Umbilical cord (tissue), 2 donors: ENCODE measurements around the gene CIBAR2. TPM values are rescaled to one million over a fixed set of nuclear protein-coding genes. Genes with fewer than 3 reads are reported as not detected.
A peak's percentile ranks its signal among the peaks of the same experiment; 100 is the strongest.
"Not testable (repeated sequence)": the region's sequence is repeated elsewhere in the genome, so short reads cannot be mapped to it uniquely, and the experiment has no call there.

Source experiments
- DNase-seq: peaks from one replicate; pipeline ENCODE4 v3.0.0-alpha.2; 2015; ENCODE audit warnings: low spot score
- total RNA-seq: library from RNA; depleted of rRNA; stranded (reverse); fragments of >200 nt; gene quantifications from one replicate; pipeline ENCODE4 v1.2.3, GENCODE V29; 2014; ENCODE audit warnings: low replicate concordance; ENCODE audit not compliant: insufficient read depth

Gene CIBAR2
- total RNA-seq, 1 donor from 2014 or later = not detected

DNA sequence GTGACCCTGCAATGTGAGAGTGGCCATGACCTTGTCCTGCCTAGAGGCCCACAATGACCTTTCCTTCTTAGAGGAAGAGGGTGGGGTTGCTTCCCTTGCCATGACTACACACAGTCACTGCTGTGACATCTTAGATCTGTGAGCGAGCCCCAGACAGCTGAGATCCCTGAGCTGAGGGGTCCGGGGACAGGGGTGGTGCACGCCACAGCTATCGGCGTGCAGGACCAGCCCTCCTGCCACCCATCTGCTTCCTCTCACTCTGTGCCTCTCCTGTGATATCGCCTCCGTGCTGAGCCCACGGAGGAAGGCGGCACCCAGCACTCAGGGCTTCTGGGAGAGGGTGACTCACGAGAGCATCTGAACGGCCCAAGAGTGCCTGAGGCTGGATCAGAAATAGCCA is 49.4 kb downstream of the CIBAR2 start:
- DNase-seq = no peak

DNA sequence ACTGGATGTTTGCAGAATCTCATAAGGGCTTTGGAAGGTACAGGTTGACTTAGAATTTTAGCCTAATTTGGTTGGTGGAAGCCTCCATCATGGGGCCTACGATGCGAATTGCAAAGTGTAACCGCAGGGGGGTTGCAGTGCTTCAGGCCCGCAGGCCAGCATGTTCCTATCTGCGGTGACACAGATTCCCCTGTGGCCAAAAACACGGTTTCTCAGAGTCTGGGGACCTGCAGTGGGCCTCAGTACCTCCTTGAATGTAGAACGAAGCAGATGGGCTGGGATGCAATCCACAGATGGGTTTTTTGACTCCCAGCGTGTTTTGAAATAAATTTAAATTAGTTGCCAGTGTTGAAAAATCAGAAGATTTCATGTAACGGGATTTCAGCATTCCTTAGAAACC is 49.9 kb downstream of the CIBAR2 start:
- DNase-seq = no peak

DNA sequence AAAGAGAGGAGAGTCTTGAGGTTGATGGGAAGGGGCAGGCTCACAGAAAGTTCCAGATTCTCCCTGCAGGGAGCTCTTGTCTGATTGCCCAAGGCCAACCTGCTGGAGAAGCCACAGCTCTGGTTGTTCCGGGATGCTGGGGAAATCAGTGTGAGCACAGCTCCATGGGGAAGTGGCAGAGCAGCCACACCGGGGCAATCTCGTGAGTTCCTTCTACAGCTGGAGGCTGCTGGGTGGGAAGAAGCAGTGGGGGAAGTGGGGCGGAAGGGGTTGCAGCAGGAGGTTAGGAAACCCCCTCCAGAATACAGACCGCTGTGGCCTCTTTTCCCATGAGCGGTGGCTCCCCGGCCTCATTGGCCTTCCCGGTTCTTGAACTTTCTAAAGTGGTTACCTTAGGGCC is 50.7 kb downstream of the CIBAR2 start:
- DNase-seq = no peak

DNA sequence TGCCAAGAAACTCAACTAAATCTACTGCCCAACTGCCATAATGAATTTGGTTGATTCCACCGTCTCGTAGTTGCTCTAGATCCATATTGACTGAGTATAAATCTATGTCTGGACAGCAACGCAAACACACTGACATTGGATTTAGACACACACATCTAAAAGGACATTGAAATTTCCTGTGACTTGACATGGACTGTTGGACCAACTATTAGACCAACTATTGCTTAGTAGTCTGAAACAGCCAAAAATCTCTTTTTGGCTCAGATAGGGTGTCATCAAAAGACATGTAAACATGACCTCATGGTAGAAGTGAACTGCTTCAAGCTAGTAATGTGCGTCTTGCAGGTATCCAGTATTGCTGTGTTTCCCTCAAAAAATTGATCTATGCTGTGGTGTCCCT is 53.4 kb downstream of the CIBAR2 start:
- no peak for DNase-seq

DNA sequence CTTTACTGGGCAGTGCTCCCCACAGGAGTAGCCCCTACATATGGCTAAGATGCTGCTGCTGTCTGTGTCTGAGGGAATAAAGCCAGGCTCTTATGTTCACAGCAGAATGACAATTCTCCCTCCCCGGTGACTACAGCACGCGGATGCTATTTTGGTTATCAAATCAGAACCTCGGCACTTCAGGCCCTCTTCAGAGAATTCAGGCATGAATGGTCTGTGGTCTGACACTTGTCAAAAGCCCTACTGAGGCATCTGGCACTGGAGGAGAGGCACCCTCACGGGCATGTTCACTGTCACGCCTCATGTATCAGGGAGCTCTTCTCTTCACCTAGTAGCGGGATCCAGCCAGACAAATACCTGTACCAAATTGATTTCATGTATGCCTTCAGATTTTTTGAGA is 54.3 kb downstream of the CIBAR2 start:
- DNase-seq = no peak

DNA sequence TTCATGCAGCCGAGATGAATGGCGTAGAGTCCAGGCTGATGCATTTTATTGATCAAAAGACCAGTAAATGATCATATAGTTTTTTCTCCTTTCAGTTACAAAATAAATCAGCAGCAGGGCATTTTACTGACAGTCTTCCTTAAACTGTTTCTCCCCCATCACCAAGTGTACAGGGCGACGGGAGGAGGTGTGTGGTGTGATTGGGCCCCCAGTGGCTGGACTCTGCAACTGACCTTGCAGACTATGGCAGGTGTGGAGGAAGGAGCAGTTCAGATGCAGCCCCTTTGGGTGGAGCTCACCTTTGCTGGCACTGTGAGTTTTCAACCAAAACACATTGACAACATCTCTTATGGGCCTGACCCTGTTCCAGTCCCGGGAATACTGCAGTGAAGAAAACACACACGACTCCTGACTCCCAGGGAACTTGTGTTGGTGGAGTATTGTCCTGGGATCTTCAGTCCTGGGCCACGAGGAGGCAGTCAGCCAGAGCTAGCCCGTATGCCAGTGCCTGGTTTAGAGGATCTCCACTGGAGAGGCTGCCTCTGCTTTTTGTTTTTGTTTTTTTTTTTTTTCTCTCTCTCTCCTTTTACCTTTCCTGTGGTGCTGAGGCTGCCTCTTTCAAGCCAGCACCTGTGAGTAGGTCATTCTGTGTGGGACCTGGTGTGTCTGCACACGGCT is 54.9 kb downstream of the CIBAR2 start:
- DNase-seq = no peak

DNA sequence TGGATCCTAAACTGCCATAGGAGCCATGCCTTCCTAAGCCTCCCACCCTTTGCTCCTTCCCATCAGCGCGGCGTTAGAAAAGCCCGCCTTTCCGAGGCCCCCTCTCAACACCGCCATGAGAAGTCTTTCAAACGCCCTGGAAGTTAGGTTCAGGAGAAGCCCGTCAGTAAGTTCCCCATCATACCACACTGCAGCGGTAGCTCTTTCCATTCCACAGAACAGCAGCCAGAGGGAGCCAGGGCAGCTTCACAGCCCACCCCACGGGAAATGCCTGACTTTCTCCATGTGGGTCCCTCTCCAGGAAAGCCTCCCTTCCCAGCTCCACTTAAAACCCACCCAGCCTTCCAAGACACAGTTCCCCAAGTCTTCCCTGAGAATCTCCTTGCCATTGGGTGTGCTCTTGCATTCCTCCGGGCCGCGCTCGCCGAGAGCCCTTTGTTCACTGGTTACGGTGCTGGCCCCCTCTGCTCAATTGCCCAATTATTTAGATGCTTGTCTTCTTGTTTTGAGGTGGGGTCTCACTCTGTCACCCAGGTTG is 56.0 kb downstream of the CIBAR2 start:
- DNase-seq = peak; percentile 56

DNA sequence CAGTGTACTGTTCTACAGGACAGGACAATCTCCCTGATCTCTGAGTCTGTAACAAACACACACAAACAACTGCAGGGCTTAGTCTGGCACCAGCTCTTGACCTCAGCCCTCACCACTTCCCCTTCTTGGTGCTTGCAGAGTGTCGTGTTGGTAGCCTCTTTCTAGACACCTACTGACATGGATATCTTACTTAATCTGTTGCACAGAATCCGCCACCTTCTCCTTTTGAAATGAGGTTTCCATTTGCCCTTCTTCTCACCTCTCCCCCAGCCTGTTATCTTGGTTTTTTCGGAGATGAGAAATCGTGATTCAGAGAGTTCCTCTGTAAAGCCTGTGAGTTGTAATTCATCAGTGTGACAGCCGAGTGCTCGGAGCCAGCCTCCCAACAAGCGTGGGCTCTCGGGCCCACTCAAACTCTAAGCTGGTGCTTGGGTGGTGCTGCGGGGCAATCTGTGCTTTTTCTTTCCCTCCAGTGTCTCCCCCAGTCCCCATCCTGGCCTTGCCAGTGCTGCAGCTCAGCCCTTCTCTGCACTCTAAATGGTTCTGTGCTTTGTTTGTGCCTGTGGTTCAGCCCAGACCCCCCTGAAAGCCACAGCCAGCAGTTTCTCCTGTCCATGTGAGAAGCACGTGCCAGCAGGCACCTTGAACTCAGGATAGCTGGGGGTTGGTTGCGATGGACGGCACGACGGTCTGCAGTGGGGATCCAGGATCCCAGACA is 56.6 kb downstream of the CIBAR2 start:
- peak; percentile 74 for DNase-seq

DNA sequence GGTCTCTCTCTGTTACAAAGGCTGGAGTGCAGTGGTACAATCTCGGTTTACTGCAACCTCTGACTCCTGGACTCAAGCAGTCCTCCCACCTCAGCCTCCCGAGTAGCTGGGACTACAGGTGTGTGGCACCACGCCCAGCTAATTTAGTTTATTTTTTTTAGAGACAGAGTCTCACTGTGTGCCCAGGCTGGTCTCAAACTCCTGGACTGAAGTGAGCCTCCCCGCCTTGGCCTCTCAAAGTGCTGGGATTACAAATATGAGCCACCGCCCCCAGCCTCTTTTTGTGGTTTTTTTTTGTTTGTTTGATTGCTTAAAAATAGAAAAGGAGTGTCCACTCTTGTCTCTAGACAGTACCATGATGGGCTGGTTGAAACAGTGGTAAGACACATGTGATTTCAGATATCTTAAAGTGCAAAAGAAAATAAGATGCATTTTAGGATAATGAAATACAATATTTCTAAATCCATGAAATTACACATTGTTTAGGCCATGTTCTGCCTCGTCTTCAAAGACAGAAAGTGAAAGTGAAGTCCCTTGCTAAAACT is 57.3 kb downstream of the CIBAR2 start:
- DNase-seq = no peak

DNA sequence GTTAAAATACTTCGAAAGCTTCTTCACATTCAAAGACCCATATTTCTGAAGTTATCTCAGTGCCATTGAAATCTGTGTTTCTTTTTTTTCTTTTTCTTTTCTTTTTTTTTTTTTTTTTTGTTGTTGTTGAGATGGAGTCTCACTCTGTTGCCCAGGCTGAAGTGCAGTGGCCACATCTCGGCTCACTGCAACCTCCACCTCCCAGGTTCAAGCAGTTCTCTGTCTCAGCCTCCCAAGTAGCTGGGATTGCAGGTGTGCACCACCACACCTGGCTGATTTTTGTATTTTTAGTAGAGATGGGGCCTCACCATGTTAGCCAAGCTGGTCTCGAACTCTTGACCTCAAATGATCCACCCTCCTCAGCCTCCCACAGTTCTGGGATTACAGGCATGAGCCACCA is 58.0 kb downstream of the CIBAR2 start:
- DNase-seq = not testable (repeated sequence)

DNA sequence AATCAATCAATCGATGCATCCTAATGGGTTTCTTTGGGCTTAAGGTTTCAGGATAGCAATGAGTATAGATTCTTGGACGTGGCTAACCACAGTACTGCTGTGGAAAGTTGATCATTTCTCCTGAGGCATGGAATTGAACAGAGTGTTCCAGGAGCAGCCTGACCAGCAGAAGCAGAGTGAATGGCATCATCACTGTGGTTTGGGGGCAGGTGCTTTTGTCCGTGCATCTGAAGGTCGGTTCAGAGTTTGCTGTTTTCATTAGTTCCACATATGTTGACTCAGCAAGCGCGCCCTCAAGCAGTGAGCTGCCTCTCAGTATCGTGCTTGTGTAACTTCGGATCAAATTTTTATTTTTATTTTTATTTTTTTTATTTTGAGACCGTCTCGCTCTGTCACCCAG is 59.7 kb downstream of the CIBAR2 start:
- DNase-seq = no peak

DNA sequence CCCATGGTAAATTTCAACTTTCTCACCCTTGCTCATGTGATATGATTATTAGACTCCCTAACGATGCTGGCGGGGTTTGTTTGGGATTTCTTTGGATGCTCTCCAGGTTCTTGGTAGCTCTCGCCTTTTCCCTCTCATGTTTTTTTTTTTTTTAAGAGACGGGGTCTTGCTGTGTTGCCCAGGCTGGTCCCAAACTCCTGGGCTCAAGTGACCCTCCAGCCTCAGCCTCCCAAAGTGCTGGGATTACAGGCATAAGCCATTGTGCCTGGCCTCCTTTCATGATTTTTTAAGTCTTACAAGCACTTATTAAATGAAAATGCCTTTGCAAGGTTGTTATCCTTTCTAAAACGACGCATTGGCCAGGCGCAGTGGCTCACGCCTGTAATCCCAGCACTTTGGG is 60.6 kb downstream of the CIBAR2 start:
- no peak for DNase-seq

DNA sequence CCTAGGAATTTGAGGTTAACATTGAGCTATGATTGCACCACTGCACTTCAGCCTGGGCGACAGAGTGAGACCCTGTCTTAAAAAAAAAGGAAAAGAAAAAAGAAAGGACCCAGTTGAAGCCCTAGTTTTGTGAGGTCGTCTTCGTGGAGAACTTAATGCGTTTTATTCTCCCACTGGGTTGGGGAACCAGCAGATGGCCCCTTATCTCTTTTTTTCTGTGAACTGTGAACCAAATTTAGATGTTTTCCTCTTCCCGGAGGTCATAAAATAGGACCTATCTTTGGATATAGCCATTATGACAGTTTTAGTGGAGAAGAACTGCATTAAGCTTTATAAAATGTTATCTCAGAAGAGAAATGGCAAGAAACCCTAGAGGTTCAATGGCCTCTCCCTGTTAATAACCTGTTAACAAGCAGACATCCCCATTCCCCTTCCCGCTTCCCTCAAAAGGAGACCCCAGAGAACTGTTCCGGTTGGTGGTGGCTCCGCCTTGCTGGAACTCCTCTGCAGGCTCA is 61.1 kb downstream of the CIBAR2 start:
- peak; percentile 81 for DNase-seq

DNA sequence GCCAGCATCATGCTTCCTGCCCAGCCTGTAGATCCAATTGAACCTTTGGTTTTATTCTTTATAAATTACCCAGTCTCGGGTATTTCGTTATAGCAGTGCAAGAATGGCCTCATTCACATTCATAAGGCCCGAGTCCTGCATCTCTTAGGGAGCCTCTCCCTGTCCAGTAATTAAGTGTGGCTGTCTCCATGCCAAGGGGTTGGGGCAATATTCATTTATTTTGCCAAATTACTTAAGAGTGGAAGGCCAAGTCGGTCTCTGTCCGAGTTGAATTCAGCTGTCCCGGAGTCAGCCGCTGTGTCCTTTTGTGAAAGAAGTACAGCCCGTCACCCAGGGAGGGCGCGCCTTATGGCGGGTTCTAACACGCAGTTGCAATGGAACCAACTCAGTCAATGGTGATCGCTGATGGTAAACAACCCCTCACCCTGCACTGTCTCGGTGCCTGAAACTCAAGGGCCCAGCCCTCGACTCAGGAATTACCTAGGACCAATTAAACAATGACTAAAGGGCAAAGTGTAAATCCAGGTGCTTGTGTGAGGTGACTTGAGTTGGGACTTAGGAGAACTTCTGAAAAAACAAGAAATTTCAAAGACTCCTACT is 62.5 kb downstream of the CIBAR2 start:
- DNase-seq = no peak

DNA sequence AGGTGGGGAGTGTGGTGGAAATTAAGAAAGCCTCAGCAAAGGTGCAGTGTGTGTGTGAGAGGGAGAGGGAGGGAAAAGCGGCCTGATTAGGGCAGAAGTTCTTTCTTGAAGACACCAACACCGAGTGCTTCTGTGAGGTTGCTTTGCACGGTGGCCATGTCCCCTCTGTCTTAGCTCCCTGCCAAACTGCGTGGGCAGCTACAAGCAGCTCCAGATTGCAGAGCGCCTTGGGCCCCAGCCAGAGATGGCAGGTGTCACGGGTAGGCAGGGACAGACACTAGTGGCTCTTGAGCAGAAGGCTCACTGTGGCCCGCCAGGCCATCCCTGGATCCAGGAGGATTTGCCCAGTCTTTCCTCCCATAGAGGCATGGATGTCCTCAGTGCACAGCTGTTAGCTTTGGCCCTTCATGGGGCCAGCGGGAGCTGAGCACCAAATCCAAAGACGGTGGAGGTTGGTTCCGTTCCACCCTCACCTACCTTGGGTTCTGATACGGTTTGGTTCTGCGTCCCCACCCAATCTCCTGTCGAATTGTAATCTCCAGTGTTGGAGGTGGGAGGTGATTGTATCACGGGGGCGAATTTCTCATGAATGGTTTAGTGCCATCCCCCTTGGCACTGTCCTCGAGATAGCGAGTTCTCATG is 63.2 kb downstream of the CIBAR2 start:
- DNase-seq = no peak

Other genes with a start within 250 kb of the CIBAR2 start
- 33.9 TPM for gene ZDHHC7, start 100.9 kb downstream of the CIBAR2 start, total RNA-seq
- gene KIAA0513, start 84.7 kb downstream of the CIBAR2 start, total RNA-seq = 8.2 TPM